MCF 10A (cell line): ENCODE data around the gene EMX2. TPM values are rescaled to one million over a fixed set of nuclear protein-coding genes. Genes with fewer than 3 reads are reported as not detected.

Experiments
- BruUV-seq: library from RNA; stranded (reverse); fragments of 400-500 nt; replicated peaks from 2 replicates; lab custom pipeline; 2021; lab: Mats Ljungman, UMichigan
- CTCF ChIA-PET: fragments of 300-600 bp; sonication (Branson Sonifier 250); formaldehyde crosslinking; extraction: SDS; loops from one replicate; lab custom pipeline; 2021; ENCODE audit warnings: antibody characterized with exemption, inconsistent platforms; lab: Yijun Ruan, JAX
- POLR2A ChIA-PET: fragments of 300-600, 350-650 bp; sonication (Branson Sonifier 250); formaldehyde crosslinking; extraction: SDS; loops from one replicate; lab custom pipeline; 2020; ENCODE audit warnings: antibody characterized with exemption, inconsistent platforms; lab: Yijun Ruan, JAX
- DNase-seq: peaks from one replicate; pipeline ENCODE4 v3.0.0-alpha.2; 2018; ENCODE audit not compliant: unreplicated experiment
- H3K27ac Mint-ChIP-seq: one replicate; pipeline ENCODE4 v1.8.0; 2022; ENCODE audit warnings: mild to moderate bottlenecking, low read depth, mixed read lengths; ENCODE audit not compliant: unreplicated experiment
- H3K27me3 Mint-ChIP-seq: one replicate; pipeline ENCODE4 v1.8.0; 2022; ENCODE audit warnings: mixed read lengths; ENCODE audit not compliant: insufficient read depth, unreplicated experiment
- H3K36me3 Mint-ChIP-seq: one replicate; pipeline ENCODE4 v1.8.0; 2022; ENCODE audit warnings: mild to moderate bottlenecking, moderate library complexity, mixed read lengths; ENCODE audit not compliant: insufficient read depth, unreplicated experiment
- H3K4me1 Mint-ChIP-seq: one replicate; pipeline ENCODE4 v1.8.0; 2022; ENCODE audit warnings: mixed read lengths; ENCODE audit not compliant: insufficient read depth, unreplicated experiment
- H3K4me3 Mint-ChIP-seq: one replicate; pipeline ENCODE4 v1.8.0; 2022; ENCODE audit warnings: mild to moderate bottlenecking, moderate library complexity, mixed read lengths; ENCODE audit not compliant: unreplicated experiment
- H3K9me3 Mint-ChIP-seq: one replicate; pipeline ENCODE4 v1.8.0; 2022; ENCODE audit warnings: mixed read lengths; ENCODE audit not compliant: unreplicated experiment
- CTCF ChIP-seq: fragments of 200-600 bp; IDR thresholded peaks from one replicate; pipeline ENCODE4 v1.8.0; 2022; ENCODE audit warnings: antibody characterized with exemption, mild to moderate bottlenecking; ENCODE audit not compliant: unreplicated experiment
- intact Hi-C: fragments of 100-400 bp; cut with micrococcal nuclease; formaldehyde crosslinking; loops from 2 replicates; pipeline ENCODE4 v1.14.1; 2022
- total RNA-seq: library from RNA; stranded (reverse); gene quantifications from 2 replicates; pipeline ENCODE4 v1.2.3, GENCODE V29; 2022

The EMX2 gene
- total RNA-seq, 1 experiment from 2014 or later = not detected

GRCh38 chr10:117543225-117544003 lies 868 bp downstream of the EMX2 start:
- Mint-ChIP-seq H3K4me1 (no peaks in the 10 kb centered on the region), H3K9me3 (no peaks in the 10 kb centered on the region), H3K36me3 (no peaks in the 10 kb centered on the region), H3K27ac (peak overlapping the region; percentile 39), H3K4me3 (peak overlapping the region; percentile 67), H3K27me3 (peaks cover 37% of the 10 kb centered on the region)
- POLR2A ChIA-PET = no interaction called here
- CTCF ChIA-PET = interaction anchor here (0.6 to 0.7 kb wide), 2 partner anchors 29 to 276 kb away, joined by 3 to 6 read pairs; no protein-coding TSS in a partner anchor
- no peak for DNase-seq
- TF ChIP-seq CTCF = no peak
- intact Hi-C loops = no loop called here
- no TSS peak for BruUV-seq

GRCh38 chr10:117544004-117544701 lies 1.6 kb downstream of the EMX2 start:
- ChIA-PET POLR2A (no interaction called here), CTCF (no interaction called here)
- no peak for DNase-seq
- intact Hi-C loops = no loop called here
- peak overlapping the region; percentile 39 for H3K27ac Mint-ChIP-seq
- BruUV-seq = no TSS peak
- no peaks in the 10 kb centered on the region for H3K36me3 Mint-ChIP-seq
- no peaks in the 10 kb centered on the region for H3K9me3 Mint-ChIP-seq
- TF ChIP-seq CTCF = no peak
- H3K4me3 Mint-ChIP-seq = peak overlapping the region; percentile 67
- peaks cover 42% of the 10 kb centered on the region for H3K27me3 Mint-ChIP-seq
- no peaks in the 10 kb centered on the region for H3K4me1 Mint-ChIP-seq

DNA sequence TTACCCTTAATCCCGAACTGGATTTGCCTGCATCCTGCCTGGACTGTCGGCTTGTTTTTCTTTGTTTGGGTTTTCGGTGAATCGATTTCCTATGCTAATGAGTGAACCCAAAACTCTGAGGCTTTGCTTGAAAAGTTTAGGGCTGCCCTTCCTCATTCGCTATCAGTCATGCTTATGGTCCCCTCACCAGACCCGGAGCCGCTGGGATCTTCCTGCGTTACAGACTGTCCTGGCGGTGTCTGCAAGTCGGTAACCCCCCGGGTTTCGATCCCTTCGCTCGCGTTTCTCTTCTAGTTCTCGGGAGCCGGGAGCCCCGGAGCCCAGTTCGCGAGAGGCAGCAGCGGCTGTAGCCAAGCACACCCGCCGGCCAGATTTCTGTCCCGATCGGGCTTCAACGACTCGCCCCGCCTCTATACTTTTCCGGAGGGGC lies 2.2 kb downstream of the EMX2 start:
- TF ChIP-seq CTCF = no peak
- H3K27ac Mint-ChIP-seq = no peak overlapping the region
- peaks cover 42% of the 10 kb centered on the region for H3K27me3 Mint-ChIP-seq
- peak overlapping the region; percentile 67 for H3K4me3 Mint-ChIP-seq
- no TSS peak for BruUV-seq
- no peak for DNase-seq
- CTCF ChIA-PET = no interaction called here
- no peaks in the 10 kb centered on the region for H3K4me1 Mint-ChIP-seq
- POLR2A ChIA-PET = no interaction called here
- intact Hi-C loops = no loop called here
- no peaks in the 10 kb centered on the region for H3K36me3 Mint-ChIP-seq
- no peaks in the 10 kb centered on the region for H3K9me3 Mint-ChIP-seq
